KMS-11 (cell line): ENCODE results near the gene UBASH3B.

ENCODE experiments used
- H2AFZ ChIP-seq: fragments of 200-600 bp; sonication (generic); 2 replicates; pipeline ENCODE4 v1.6.1; 2016; ENCODE audit warnings: antibody characterized with exemption, mixed run types, low read depth
- H3K27ac ChIP-seq: fragments of 200-600 bp; sonication (generic); 2 replicates; pipeline ENCODE4 v1.6.1; 2016; ENCODE audit warnings: mild to moderate bottlenecking, mixed run types
- H3K27me3 ChIP-seq: fragments of 200-600 bp; sonication (generic); 2 replicates; pipeline ENCODE4 v1.6.1; 2017; ENCODE audit warnings: mild to moderate bottlenecking, low read depth, mixed run types, moderate library complexity; ENCODE audit not compliant: insufficient read depth
- H3K36me3 ChIP-seq: fragments of 200-600 bp; sonication (generic); 2 replicates; pipeline ENCODE4 v1.6.1; 2017; ENCODE audit warnings: mild to moderate bottlenecking, mixed run types; ENCODE audit not compliant: insufficient read depth
- H3K4me1 ChIP-seq: fragments of 200-600 bp; sonication (generic); 2 replicates; pipeline ENCODE4 v1.6.1; 2016; ENCODE audit warnings: mild to moderate bottlenecking, low read depth, mixed run types; ENCODE audit not compliant: poor library complexity, severe bottlenecking
- H3K4me2 ChIP-seq: fragments of 200-600 bp; sonication (generic); 2 replicates; pipeline ENCODE4 v1.7.0; 2016; ENCODE audit warnings: mild to moderate bottlenecking, mixed run types
- H3K4me3 ChIP-seq: fragments of 200-600 bp; sonication (generic); IDR thresholded peaks from 2 replicates; pipeline ENCODE4 v1.6.1; 2017; ENCODE audit warnings: low read depth, low read length, mixed read lengths; ENCODE audit not compliant: insufficient read depth
- H3K79me2 ChIP-seq: fragments of 200-600 bp; sonication (generic); 2 replicates; pipeline ENCODE4 v1.6.1; 2016; ENCODE audit warnings: low read depth, mixed run types; ENCODE audit not compliant: insufficient read depth
- H3K9ac ChIP-seq: fragments of 200-600 bp; sonication (generic); 2 replicates; pipeline ENCODE4 v1.6.1; 2016; ENCODE audit warnings: mild to moderate bottlenecking, mixed run types
- H4K20me1 ChIP-seq: fragments of 200-600 bp; sonication (generic); 2 replicates; pipeline ENCODE4 v1.6.1; 2016; ENCODE audit warnings: mild to moderate bottlenecking, mixed run types; ENCODE audit not compliant: insufficient read depth
- TF ChIP-seq, protein P1 (sequence below): fragments of 200-600 bp; sonication (generic); conservative IDR thresholded peaks from 2 replicates; pipeline ENCODE4 v1.6.1; 2017; ENCODE audit warnings: low read depth, mild to moderate bottlenecking, antibody characterized with exemption, low read length, moderate library complexity, mixed read lengths

UBASH3B gene

DNA sequence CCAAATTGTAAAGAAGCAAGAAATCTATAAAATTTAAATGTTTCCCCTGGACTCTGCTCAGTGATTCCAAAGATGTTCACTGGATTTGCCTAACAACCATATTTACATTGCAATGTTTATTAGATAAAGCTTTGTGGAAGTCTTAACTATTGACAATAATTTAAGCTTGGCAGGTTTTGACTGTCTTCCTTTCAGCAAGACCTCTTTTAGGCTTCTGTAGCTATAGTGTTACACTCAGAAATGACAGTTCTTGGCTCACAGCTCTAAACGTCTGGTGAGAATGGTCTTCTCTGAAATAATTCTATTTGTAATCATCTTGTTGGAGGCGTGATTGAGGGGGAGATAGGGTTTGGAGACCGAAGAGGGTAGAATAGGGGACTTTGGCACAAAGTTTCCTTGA, 138.0 kb downstream of the UBASH3B start:
- H4K20me1 ChIP-seq, result no peaks in the 10 kb centered on the region
- no peak overlapping the region for H3K4me3 ChIP-seq
- H3K9ac ChIP-seq, result no peak overlapping the region
- TF ChIP-seq, protein P1, sequence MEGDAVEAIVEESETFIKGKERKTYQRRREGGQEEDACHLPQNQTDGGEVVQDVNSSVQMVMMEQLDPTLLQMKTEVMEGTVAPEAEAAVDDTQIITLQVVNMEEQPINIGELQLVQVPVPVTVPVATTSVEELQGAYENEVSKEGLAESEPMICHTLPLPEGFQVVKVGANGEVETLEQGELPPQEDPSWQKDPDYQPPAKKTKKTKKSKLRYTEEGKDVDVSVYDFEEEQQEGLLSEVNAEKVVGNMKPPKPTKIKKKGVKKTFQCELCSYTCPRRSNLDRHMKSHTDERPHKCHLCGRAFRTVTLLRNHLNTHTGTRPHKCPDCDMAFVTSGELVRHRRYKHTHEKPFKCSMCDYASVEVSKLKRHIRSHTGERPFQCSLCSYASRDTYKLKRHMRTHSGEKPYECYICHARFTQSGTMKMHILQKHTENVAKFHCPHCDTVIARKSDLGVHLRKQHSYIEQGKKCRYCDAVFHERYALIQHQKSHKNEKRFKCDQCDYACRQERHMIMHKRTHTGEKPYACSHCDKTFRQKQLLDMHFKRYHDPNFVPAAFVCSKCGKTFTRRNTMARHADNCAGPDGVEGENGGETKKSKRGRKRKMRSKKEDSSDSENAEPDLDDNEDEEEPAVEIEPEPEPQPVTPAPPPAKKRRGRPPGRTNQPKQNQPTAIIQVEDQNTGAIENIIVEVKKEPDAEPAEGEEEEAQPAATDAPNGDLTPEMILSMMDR, result no peak
- H3K27me3 ChIP-seq, result no peaks in the 10 kb centered on the region
- H3K27ac ChIP-seq, result no peak overlapping the region
- no peaks in the 10 kb centered on the region for H3K36me3 ChIP-seq
- no peaks in the 10 kb centered on the region for H3K4me1 ChIP-seq
- no peak overlapping the region for H3K4me2 ChIP-seq
- no peaks in the 10 kb centered on the region for H3K79me2 ChIP-seq
- no peak overlapping the region for H2AFZ ChIP-seq

GRCh38 chr11:122795307-122795706, 139.8 kb downstream of the UBASH3B start:
- TF ChIP-seq, protein P1, result no peak
- no peaks in the 10 kb centered on the region for H3K36me3 ChIP-seq
- H3K4me2 ChIP-seq, result no peak overlapping the region
- H2AFZ ChIP-seq, result no peak overlapping the region
- H3K79me2 ChIP-seq, result no peaks in the 10 kb centered on the region
- no peaks in the 10 kb centered on the region for H4K20me1 ChIP-seq
- no peak overlapping the region for H3K27ac ChIP-seq
- H3K4me1 ChIP-seq, result no peaks in the 10 kb centered on the region
- no peak overlapping the region for H3K4me3 ChIP-seq
- no peak overlapping the region for H3K9ac ChIP-seq
- no peaks in the 10 kb centered on the region for H3K27me3 ChIP-seq

- Histone ChIP-seq H2AFZ (no peak overlapping the region), H3K9ac (no peak overlapping the region), H3K27ac (no peak overlapping the region), H3K4me3 (no peak overlapping the region), H3K4me2 (no peak overlapping the region), H4K20me1 (no peaks in the 10 kb centered on the region), H3K27me3 (no peaks in the 10 kb centered on the region), H3K36me3 (no peaks in the 10 kb centered on the region), H3K79me2 (no peaks in the 10 kb centered on the region), H3K4me1 (no peaks in the 10 kb centered on the region)
- TF ChIP-seq, protein P1, result peak; percentile 79
These were observed 140.7 kb downstream of the UBASH3B start for GRCh38 chr11:122796128-122796717.

DNA sequence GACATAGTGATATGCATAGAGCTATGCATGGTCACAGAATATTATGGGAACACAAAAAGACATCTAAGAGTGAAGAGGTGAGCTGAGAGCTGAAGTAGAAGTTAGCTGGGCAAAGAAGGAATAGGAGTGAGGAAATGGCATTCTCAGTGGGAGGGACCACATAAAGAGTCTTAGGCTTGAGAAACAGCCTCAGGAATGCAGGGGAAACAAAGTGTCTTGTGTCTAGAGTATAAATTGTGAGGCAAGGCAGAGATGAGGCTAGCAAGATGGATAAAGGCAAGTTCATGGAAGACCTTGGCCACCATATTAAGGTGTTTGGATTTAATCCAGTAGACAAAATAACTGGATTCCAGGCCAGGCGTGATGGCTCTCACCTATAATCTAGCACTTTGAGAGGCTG, 142.1 kb downstream of the UBASH3B start:
- no peak overlapping the region for H3K27ac ChIP-seq
- H3K79me2 ChIP-seq, result no peaks in the 10 kb centered on the region
- no peak overlapping the region for H2AFZ ChIP-seq
- no peak overlapping the region for H3K4me3 ChIP-seq
- H3K4me1 ChIP-seq, result no peaks in the 10 kb centered on the region
- H3K9ac ChIP-seq, result no peak overlapping the region
- no peaks in the 10 kb centered on the region for H4K20me1 ChIP-seq
- H3K27me3 ChIP-seq, result no peaks in the 10 kb centered on the region
- TF ChIP-seq, protein P1, result no peak
- no peaks in the 10 kb centered on the region for H3K36me3 ChIP-seq
- no peak overlapping the region for H3K4me2 ChIP-seq
